ENCODE data around the gene NCCRP1.

Gene NCCRP1

DNA sequence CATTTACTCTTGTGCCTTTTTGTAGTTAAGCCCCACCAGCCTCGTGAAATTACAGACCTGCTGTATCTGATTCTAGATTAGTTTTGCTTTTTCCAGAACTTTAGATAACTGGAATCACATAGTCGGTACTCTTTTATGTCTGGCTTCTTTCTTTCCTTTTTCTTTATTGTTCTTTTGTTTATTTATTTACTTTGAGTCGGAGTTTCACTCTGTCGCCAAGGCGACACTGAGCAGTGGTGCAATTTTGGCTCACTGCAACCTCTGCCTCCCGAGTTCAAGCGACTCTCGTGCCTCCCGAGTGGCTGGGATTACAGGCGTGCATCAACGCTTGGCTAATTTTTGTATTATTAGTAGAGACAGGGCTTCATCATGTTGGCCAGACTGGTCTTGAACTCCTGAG lies 6.0 kb upstream of the NCCRP1 start:
- H3K79me1 ChIP-seq (ENCODE audit: low read length) = no peaks in the 10 kb centered on the region
- no peak overlapping the region for H4K91ac ChIP-seq (ENCODE audit: low read depth, low read length)
- no peak overlapping the region for H3K18ac ChIP-seq (ENCODE audit: low read length)
- peaks cover 4% of the 10 kb centered on the region in 2 experiments for H3K4me1 ChIP-seq (ENCODE audit: control insufficient read depth in 1 of 2, insufficient read depth in 2 of 2, low read length in 2 of 2)
- no peak overlapping the region for H3K14ac ChIP-seq (ENCODE audit: low read length)
- DNase-seq = no peak
- H2AFZ ChIP-seq (ENCODE audit: insufficient read depth, low read length, poor library complexity) = no peak overlapping the region
- H3K4me2 ChIP-seq (ENCODE audit: low read length) = no peak overlapping the region
- no peak overlapping the region for H4K12ac ChIP-seq (ENCODE audit: low read depth, low read length)
- H3K9ac ChIP-seq (ENCODE audit: low read length) = no peak overlapping the region
- H3K79me2 ChIP-seq (ENCODE audit: control insufficient read depth, insufficient read depth, low read length, poor library complexity) = no peaks in the 10 kb centered on the region
- no peak overlapping the region for H2BK12ac ChIP-seq (ENCODE audit: low read length)
- no peaks in the 10 kb centered on the region for H3K27me3 ChIP-seq (ENCODE audit: insufficient read depth, low read length)
- no peak overlapping the region for H3K4ac ChIP-seq (ENCODE audit: low read depth, low read length)
- H2AK5ac ChIP-seq (ENCODE audit: low read length) = no peak overlapping the region
- no peak overlapping the region for H4K8ac ChIP-seq (ENCODE audit: low read depth, low read length)
- H3K4me3 ChIP-seq (ENCODE audit: low read depth, low read length) = no peak overlapping the region
- no peaks in the 10 kb centered on the region for H3K9me3 ChIP-seq (ENCODE audit: insufficient read depth, low read depth, low read length)
- WGBS (ENCODE audit: extremely low coverage, insufficient coverage, insufficient read length) = no CpG with 5 or more reads among the region's 11 CpGs
- no peak overlapping the region for H2BK120ac ChIP-seq (ENCODE audit: insufficient read depth, low read length, poor library complexity)
- H2BK5ac ChIP-seq (ENCODE audit: low read depth, low read length, poor library complexity) = no peak overlapping the region
- H3K23ac ChIP-seq (ENCODE audit: low read length) = no peak overlapping the region
- no peaks in the 10 kb centered on the region for H3K36me3 ChIP-seq (ENCODE audit: control insufficient read depth in 1 of 2, insufficient read depth in 2 of 2, low read length in 2 of 2)
- H3K27ac ChIP-seq (ENCODE audit: low read depth, low read length) = no peak overlapping the region

DNA sequence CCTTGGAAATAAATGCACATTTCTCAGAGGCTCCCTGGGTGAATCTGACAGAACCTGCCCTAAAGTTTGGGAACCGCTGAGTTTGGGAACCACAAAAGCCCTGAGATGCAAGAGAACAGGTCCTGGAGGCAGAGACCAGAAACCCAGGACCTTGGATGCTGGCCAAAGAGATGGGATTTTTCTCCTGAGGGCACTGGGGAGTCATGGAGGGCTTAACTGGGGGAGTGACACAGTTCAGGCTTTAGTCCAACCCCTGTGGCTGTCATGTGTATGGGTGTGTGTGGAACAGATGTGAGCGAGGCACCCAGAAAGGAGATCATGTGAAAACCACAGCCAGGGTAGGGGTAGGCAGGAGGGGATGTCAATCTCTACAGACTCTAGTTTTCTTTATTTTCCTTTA lies 3.9 kb upstream of the NCCRP1 start:
- Histone ChIP-seq H2BK12ac (ENCODE audit: low read length) (no peak overlapping the region), H3K18ac (ENCODE audit: low read length) (no peak overlapping the region), H3K4me2 (ENCODE audit: low read length) (no peak overlapping the region), H3K14ac (ENCODE audit: low read length) (no peak overlapping the region), H2BK5ac (ENCODE audit: low read depth, low read length, poor library complexity) (no peak overlapping the region), H4K91ac (ENCODE audit: low read depth, low read length) (no peak overlapping the region), H3K4me1 (ENCODE audit: control insufficient read depth in 1 of 2, insufficient read depth in 2 of 2, low read length in 2 of 2) (peaks cover 5 to 6% of the 10 kb centered on the region in 2 experiments), H4K12ac (ENCODE audit: low read depth, low read length) (no peak overlapping the region), H2AFZ (ENCODE audit: insufficient read depth, low read length, poor library complexity) (no peak overlapping the region), H3K79me2 (ENCODE audit: control insufficient read depth, insufficient read depth, low read length, poor library complexity) (no peaks in the 10 kb centered on the region), H3K23ac (ENCODE audit: low read length) (no peak overlapping the region), H3K9me3 (ENCODE audit: insufficient read depth, low read depth, low read length) (peaks cover 3% of the 10 kb centered on the region), H3K79me1 (ENCODE audit: low read length) (no peaks in the 10 kb centered on the region), H3K36me3 (ENCODE audit: control insufficient read depth in 1 of 2, insufficient read depth in 2 of 2, low read length in 2 of 2) (no peaks in the 10 kb centered on the region), H3K9ac (ENCODE audit: low read length) (no peak overlapping the region), H3K27ac (ENCODE audit: low read depth, low read length) (no peak overlapping the region), H3K4me3 (ENCODE audit: low read depth, low read length) (no peak overlapping the region), H3K27me3 (ENCODE audit: insufficient read depth, low read length) (peaks cover 11% of the 10 kb centered on the region), H4K8ac (ENCODE audit: low read depth, low read length) (no peak overlapping the region), H3K4ac (ENCODE audit: low read depth, low read length) (no peak overlapping the region), H2AK5ac (ENCODE audit: low read length) (no peak overlapping the region), H2BK120ac (ENCODE audit: insufficient read depth, low read length, poor library complexity) (no peak overlapping the region)
- no CpG with 5 or more reads among the region's 2 CpGs for WGBS (ENCODE audit: extremely low coverage, insufficient coverage, insufficient read length)
- DNase-seq = no peak

DNA sequence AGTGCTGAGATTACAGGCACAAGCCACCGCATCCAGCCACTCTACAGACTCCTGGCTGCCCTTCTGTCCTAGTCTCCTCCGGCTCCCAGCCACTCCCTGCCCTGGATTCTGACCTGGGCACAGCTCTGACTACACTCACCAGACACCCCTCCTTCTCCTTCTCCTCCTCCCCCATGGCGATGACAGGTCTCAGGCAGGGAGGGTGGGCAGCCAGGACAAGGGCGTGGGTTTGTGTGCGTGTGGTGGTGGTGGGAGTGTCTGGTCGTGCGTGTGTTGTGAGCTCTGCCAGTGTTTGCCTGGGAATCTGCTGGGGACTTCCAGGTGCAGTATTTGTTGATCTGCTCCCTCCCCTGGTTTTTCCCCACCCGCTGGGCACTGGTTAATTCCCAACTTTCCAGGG lies 3.0 kb upstream of the NCCRP1 start:
- Histone ChIP-seq H2AFZ (ENCODE audit: insufficient read depth, low read length, poor library complexity) (no peak overlapping the region), H3K14ac (ENCODE audit: low read length) (peak overlapping the region; percentile 12), H4K8ac (ENCODE audit: low read depth, low read length) (no peak overlapping the region), H3K4me2 (ENCODE audit: low read length) (no peak overlapping the region), H2BK120ac (ENCODE audit: insufficient read depth, low read length, poor library complexity) (no peak overlapping the region), H3K79me2 (ENCODE audit: control insufficient read depth, insufficient read depth, low read length, poor library complexity) (no peaks in the 10 kb centered on the region), H3K4ac (ENCODE audit: low read depth, low read length) (no peak overlapping the region), H3K23ac (ENCODE audit: low read length) (no peak overlapping the region), H3K79me1 (ENCODE audit: low read length) (no peaks in the 10 kb centered on the region), H3K18ac (ENCODE audit: low read length) (no peak overlapping the region), H2BK5ac (ENCODE audit: low read depth, low read length, poor library complexity) (no peak overlapping the region), H4K91ac (ENCODE audit: low read depth, low read length) (no peak overlapping the region), H3K27me3 (ENCODE audit: insufficient read depth, low read length) (peaks cover 11% of the 10 kb centered on the region), H3K27ac (ENCODE audit: low read depth, low read length) (no peak overlapping the region), H3K36me3 (ENCODE audit: control insufficient read depth in 1 of 2, insufficient read depth in 2 of 2, low read length in 2 of 2) (no peaks in the 10 kb centered on the region), H3K9me3 (ENCODE audit: insufficient read depth, low read depth, low read length) (peaks cover 3% of the 10 kb centered on the region), H2AK5ac (ENCODE audit: low read length) (no peak overlapping the region), H4K12ac (ENCODE audit: low read depth, low read length) (no peak overlapping the region), H3K9ac (ENCODE audit: low read length) (no peak overlapping the region), H3K4me1 (ENCODE audit: control insufficient read depth in 1 of 2, insufficient read depth in 2 of 2, low read length in 2 of 2) (peaks cover 5 to 6% of the 10 kb centered on the region in 2 experiments), H3K4me3 (ENCODE audit: low read depth, low read length) (no peak overlapping the region), H2BK12ac (ENCODE audit: low read length) (no peak overlapping the region)
- DNase-seq = no peak
- no CpG with 5 or more reads among the region's 8 CpGs for WGBS (ENCODE audit: extremely low coverage, insufficient coverage, insufficient read length)

DNA sequence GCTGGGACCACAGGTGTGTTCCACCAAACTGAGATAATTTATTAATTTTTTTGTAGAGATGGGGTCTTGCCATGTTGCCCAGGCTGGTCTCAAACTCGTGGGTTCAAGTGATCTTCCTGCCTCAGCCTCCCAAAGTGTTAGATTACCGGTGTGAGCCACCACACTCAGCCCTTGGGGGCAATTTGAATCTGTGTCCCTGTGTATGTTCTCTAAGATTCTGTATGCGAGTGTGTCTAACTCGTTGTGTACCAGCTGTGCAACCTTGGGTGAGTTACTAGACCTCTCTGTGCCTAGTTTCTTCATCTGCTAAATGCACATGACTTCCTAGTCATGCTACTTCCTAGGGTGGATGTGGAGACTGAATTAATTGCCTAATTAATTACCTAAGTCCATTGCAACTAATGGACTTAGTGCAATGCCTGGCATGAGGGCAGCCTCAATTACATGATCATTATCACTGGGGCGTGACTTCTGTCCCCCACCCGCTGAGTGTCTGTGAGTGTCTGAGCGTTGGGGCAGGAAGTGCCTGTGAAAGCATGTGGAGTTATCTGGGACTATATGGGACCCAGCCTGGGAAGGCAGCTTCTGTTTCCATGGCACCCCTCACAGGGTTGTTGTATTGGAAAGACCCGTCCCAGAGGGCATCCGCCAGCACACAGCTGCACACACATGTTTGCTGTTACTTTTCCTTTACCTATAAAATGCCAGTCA lies 1.8 kb upstream of the NCCRP1 start:
- peaks cover 11% of the 10 kb centered on the region for H3K27me3 ChIP-seq (ENCODE audit: insufficient read depth, low read length)
- H3K4me3 ChIP-seq (ENCODE audit: low read depth, low read length) = no peak overlapping the region
- no peak overlapping the region for H3K9ac ChIP-seq (ENCODE audit: low read length)
- no peaks in the 10 kb centered on the region for H3K79me1 ChIP-seq (ENCODE audit: low read length)
- no peak overlapping the region for H2BK5ac ChIP-seq (ENCODE audit: low read depth, low read length, poor library complexity)
- no CpG with 5 or more reads among the region's 9 CpGs for WGBS (ENCODE audit: extremely low coverage, insufficient coverage, insufficient read length)
- no peak overlapping the region for H3K14ac ChIP-seq (ENCODE audit: low read length)
- H3K36me3 ChIP-seq (ENCODE audit: control insufficient read depth in 1 of 2, insufficient read depth in 2 of 2, low read length in 2 of 2) = no peaks in the 10 kb centered on the region
- no peak overlapping the region for H3K23ac ChIP-seq (ENCODE audit: low read length)
- H2BK12ac ChIP-seq (ENCODE audit: low read length) = no peak overlapping the region
- H2AK5ac ChIP-seq (ENCODE audit: low read length) = no peak overlapping the region
- H4K91ac ChIP-seq (ENCODE audit: low read depth, low read length) = no peak overlapping the region
- DNase-seq = no peak
- no peak overlapping the region for H4K8ac ChIP-seq (ENCODE audit: low read depth, low read length)
- H3K18ac ChIP-seq (ENCODE audit: low read length) = no peak overlapping the region
- no peak overlapping the region for H3K4me2 ChIP-seq (ENCODE audit: low read length)
- H3K27ac ChIP-seq (ENCODE audit: low read depth, low read length) = no peak overlapping the region
- H2AFZ ChIP-seq (ENCODE audit: insufficient read depth, low read length, poor library complexity) = no peak overlapping the region
- H3K4ac ChIP-seq (ENCODE audit: low read depth, low read length) = no peak overlapping the region
- H4K12ac ChIP-seq (ENCODE audit: low read depth, low read length) = no peak overlapping the region
- H3K4me1 ChIP-seq (ENCODE audit: control insufficient read depth in 1 of 2, insufficient read depth in 2 of 2, low read length in 2 of 2) = peaks cover 5 to 6% of the 10 kb centered on the region in 2 experiments
- H3K9me3 ChIP-seq (ENCODE audit: insufficient read depth, low read depth, low read length) = peaks cover 3% of the 10 kb centered on the region
- no peak overlapping the region for H2BK120ac ChIP-seq (ENCODE audit: insufficient read depth, low read length, poor library complexity)
- H3K79me2 ChIP-seq (ENCODE audit: control insufficient read depth, insufficient read depth, low read length, poor library complexity) = no peaks in the 10 kb centered on the region
